Measurements from ENCODE around the gene MARVELD2.
"Not testable (repeated sequence)": the region's sequence is repeated elsewhere in the genome, so short reads cannot be mapped to it uniquely, and the experiment has no call there.

MARVELD2 gene

DNA sequence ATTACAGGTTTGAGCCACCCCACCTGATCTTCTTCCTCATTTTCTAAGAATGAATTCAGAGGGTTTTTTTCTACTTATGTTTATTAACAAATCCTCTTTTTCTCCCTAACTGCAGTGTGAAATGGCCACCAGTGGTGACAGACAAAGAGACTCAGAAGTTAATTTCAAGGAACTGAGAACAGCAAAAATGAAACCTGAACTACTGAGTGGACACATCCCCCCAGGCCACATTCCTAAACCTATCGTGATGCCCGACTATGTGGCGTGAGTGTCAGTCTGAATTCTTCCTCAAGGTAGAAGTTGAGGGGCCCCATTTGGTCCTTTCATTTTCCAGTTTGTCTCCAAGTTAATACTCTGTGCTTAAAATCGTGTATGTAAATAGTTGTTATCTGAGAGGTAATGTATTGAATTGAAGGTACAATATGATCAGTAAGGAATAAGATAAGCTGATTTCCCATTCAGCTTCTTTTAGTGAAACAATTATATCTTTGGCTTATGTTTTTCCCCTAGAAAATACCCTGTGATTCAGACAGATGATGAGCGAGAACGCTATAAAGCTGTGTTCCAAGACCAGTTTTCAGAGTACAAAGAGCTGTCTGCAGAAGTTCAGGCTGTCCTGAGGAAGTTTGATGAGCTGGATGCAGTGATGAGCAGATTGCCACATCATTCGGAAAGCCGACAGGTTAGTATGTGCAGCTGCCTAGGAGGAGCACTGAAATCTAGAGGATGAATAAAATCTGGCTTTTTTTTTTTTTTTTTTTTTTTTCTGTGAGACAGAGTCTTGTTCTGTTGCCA, 17.7 kb downstream of the MARVELD2 start:
- no peak for DNase-seq (ENCODE audit: extremely low read depth, low read depth)
- no peak for TF ChIP-seq CTCF (IDR thresholded peaks at IDR 0.05; ENCODE audit: low read depth, low read length)

- DNase-seq (ENCODE audit: extremely low read depth, low read depth): not testable (repeated sequence)
Measured at GRCh38 chr5:69435276-69435884, 20.5 kb downstream of the MARVELD2 start.

DNA sequence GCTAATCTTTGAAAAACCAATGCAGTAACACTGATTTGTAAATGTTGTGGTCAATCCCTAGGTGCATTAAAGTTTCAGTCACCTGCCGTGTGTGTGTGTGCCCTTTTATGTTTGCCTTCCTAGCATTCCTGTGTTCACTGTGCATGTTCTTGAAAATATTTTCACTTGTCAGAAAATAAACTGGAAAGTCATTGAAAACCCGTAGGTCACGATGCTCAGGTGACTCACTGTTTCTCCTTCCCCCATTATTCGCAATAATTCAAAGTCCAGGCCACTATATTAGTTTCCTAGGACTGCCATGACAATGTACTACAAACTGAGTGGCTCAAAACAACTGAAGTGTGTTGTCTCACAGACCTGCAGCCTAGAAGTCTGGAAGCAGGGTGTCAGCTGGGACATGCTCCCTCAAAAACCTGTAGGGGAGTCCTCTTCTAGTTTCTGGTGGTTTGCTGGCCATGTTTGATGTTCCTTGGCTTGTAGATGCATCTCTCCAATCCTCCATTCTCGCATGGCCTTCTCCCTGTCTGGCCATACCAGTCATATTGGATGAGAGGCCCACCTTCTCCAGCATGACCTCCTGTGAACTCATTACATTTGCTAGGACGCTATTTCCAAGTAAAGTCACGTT, 29.3 kb downstream of the MARVELD2 start:
- no peak for TF ChIP-seq CTCF (IDR thresholded peaks at IDR 0.05; ENCODE audit: low read depth, low read length)
- no peak for DNase-seq (ENCODE audit: extremely low read depth, low read depth)

- no peak for DNase-seq (ENCODE audit: extremely low read depth, low read depth)
- no peak for TF ChIP-seq CTCF (IDR thresholded peaks at IDR 0.05; ENCODE audit: low read depth, low read length)
Measured at GRCh38 chr5:69449511-69449910, 34.6 kb downstream of the MARVELD2 start.

DNA sequence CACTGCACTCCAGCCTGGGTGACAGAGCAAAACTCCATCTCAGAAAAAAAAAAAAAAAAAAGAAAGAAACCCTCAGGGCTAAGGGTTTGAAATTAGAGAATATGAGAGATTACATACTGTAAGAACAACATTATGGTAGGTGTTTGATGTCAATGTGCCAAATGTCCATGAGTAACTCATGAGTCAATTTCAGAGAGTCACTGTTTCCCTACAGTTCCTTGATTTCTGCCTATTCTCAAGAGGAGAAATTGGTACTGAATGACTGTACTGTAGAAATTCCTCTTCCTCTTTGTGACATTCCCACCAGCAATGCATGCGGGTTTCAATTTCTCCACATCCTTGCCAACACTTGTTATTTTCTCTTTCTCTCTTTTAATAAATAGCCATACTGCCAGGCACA, 35.2 kb downstream of the MARVELD2 start:
- TF ChIP-seq CTCF (IDR thresholded peaks at IDR 0.05; ENCODE audit: low read depth, low read length): no peak
- DNase-seq (ENCODE audit: extremely low read depth, low read depth): peak; percentile 14

- not testable (repeated sequence) for DNase-seq (ENCODE audit: extremely low read depth, low read depth)
Measured at GRCh38 chr5:69450527-69450926, 35.6 kb downstream of the MARVELD2 start.

GRCh38 chr5:69451941-69452647, 37.2 kb downstream of the MARVELD2 start:
- no peak for TF ChIP-seq CTCF (IDR thresholded peaks at IDR 0.05; ENCODE audit: low read depth, low read length)
- DNase-seq (ENCODE audit: extremely low read depth, low read depth): no peak

- not testable (repeated sequence) for DNase-seq (ENCODE audit: extremely low read depth, low read depth)
Measured at GRCh38 chr5:69453487-69453886, 38.6 kb downstream of the MARVELD2 start.

Measured in AG09319 (cell line).